H1 (cell line): ENCODE results near the gene CLDN7. TPM values are rescaled to one million over a fixed set of nuclear protein-coding genes. Genes with fewer than 3 reads are reported as not detected.
A peak's percentile ranks its signal among the peaks of the same experiment; 100 is the strongest.

Source experiments
- ATF3 ChIP-seq: IDR thresholded peaks from 2 replicates; pipeline ENCODE4 v1.6.1; 2011; ENCODE audit warnings: low read depth, mild to moderate bottlenecking, low read length; ENCODE audit not compliant: insufficient read depth
- BACH1 ChIP-seq: IDR thresholded peaks from 2 replicates; pipeline ENCODE4 v1.6.1; 2012; ENCODE audit warnings: low read length, improper control_type of control experiment
- CTBP2 ChIP-seq: IDR thresholded peaks from 2 replicates; pipeline ENCODE4 v1.7.0; 2011; ENCODE audit warnings: borderline replicate concordance, mild to moderate bottlenecking, moderate library complexity, mixed read lengths, low read length; ENCODE audit not compliant: insufficient read depth, insufficient read length
- HDAC2 ChIP-seq, 2 experiments: fragments of 300-600 bp in 1 of 2; sonication (generic) in 1 of 2; IDR thresholded peaks; 2 replicates each; pipeline ENCODE4 v1.6.1; 2011 to 2012; ENCODE audit warnings: low read depth in 2 of 2, low read length in 2 of 2, mild to moderate bottlenecking in 2 of 2, moderate library complexity in 2 of 2, borderline replicate concordance in 1 of 2, inconsistent platforms in 1 of 2
- JUN ChIP-seq: IDR thresholded peaks from 2 replicates; pipeline ENCODE4 v1.6.1; 2011; ENCODE audit warnings: low read depth, mild to moderate bottlenecking, improper control_type of control experiment, low read length
- KDM1A ChIP-seq: fragments of 200-600, 300-600 bp; sonication (generic); IDR thresholded peaks from 2 replicates; pipeline ENCODE4 v1.7.1; 2016; ENCODE audit warnings: mild to moderate bottlenecking, low read length, borderline replicate concordance
- RNF2 ChIP-seq: fragments of 200-900, 300-1000 bp; sonication (generic); IDR thresholded peaks from 2 replicates; pipeline ENCODE4 v1.7.1; 2016; ENCODE audit warnings: borderline replicate concordance, low read depth, mild to moderate bottlenecking, antibody characterized with exemption, low read length; ENCODE audit not compliant: poor library complexity, severe bottlenecking; ENCODE audit errors: missing control alignments
- RXRA ChIP-seq: IDR thresholded peaks from 2 replicates; pipeline ENCODE4 v1.6.1; 2011; ENCODE audit warnings: low read depth, mild to moderate bottlenecking, low read length, moderate library complexity; ENCODE audit not compliant: insufficient read depth
- SIX5 ChIP-seq: IDR thresholded peaks from 2 replicates; pipeline ENCODE4 v1.6.1; 2011; ENCODE audit warnings: mild to moderate bottlenecking, low read depth, low read length
- TAF1 ChIP-seq: IDR thresholded peaks from 2 replicates; pipeline ENCODE4 v1.6.1; 2011; ENCODE audit warnings: mild to moderate bottlenecking, low read depth, low read length
- polyA plus RNA-seq, 7 experiments: library from polyadenylated mRNA; depleted of rRNA in 3 of 7; stranded (reverse) in 5 of 7; unstranded in 2 of 7; fragments of >200 nt in 5 of 7; fragments of 200-250 nt in 2 of 7; gene quantifications; 1 replicate in 5 of 7; 2 replicates in 1 of 7; 4 replicates in 1 of 7; pipeline versions ENCODE4 v1.2.1 to v1.2.3, GENCODE V29; 2011 to 2013; ENCODE audit warnings: missing spikeins in 2 of 7, mixed read lengths in 2 of 7
- total RNA-seq: library from RNA; stranded (reverse); fragmentation: NEBNext Ultra II Directional; extraction: Animal tissue kit (Norgen Biotek cat#: 25700); gene quantifications from 2 replicates; pipeline ENCODE4 v1.2.1, GENCODE V29; 2021
- TF ChIP-seq, protein P1 (sequence below): IDR thresholded peaks from 2 replicates; pipeline ENCODE4 v1.6.1; 2012; ENCODE audit warnings: low read length, inconsistent platforms

Gene CLDN7
- total and polyA plus RNA-seq, 2 of the 8 experiments (the other 6 are each of a cell fraction or from before 2014, with no cell fraction given) = 118 to 119 TPM

DNA sequence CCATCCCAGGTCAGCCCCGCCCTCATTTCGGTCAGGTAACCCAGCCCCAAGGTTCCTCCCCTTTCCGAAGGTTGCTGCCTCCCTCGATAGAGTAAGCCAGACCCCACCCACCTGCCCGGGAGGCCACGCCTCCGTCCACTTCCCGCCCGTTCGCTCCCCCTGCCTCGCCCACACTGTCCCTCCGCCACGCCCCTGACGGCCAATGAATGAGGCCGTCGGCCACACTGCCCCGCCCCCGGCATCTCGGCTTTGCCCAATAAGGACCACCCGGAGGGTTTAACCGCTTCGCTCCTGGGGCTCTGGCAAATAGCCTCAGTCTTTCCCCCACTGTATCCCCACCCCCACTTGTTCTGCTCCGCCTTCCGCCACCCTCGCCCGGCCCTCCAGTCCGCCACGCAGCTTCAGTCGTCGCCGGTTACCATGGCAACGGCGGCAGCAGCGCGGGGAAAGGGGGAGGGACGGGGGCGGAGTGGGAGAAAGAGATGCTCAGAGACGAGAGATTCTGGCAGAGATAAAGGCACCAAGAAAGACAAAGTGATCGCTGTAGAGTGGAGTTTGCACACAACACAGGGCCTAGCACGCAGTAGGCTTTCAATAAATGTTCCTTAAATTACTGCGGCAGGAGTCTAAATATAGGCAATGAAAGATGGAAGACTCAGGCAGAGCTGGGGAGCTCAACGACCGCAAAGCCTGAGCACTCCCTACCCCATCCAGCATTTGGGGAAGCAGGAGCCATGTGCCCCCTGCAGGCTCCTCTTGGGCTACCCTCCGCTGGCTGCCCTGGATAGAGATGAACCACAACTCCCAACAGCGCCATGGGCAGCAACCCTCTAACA is 47.8 kb downstream of the CLDN7 start (continued):
- TF ChIP-seq ATF3 (0 out of 2 replicates have a peak, but pooled peaks have one; percentile 37), RNF2 (no peak), RXRA (no peak), TAF1 (no peak), HDAC2 (IDR thresholded peaks at IDR 0.05; ENCODE audit: borderline replicate concordance in 1 of 2, low read depth in 2 of 2, low read length in 2 of 2) (no peak; a peak in 1 of 4 replicates), KDM1A (no peak), CTBP2 (peak; percentile 45), SIX5 (no peak), BACH1 (no peak; the same call in 1 of the 2 replicates), JUN (no peak)
- TF ChIP-seq, protein P1, sequence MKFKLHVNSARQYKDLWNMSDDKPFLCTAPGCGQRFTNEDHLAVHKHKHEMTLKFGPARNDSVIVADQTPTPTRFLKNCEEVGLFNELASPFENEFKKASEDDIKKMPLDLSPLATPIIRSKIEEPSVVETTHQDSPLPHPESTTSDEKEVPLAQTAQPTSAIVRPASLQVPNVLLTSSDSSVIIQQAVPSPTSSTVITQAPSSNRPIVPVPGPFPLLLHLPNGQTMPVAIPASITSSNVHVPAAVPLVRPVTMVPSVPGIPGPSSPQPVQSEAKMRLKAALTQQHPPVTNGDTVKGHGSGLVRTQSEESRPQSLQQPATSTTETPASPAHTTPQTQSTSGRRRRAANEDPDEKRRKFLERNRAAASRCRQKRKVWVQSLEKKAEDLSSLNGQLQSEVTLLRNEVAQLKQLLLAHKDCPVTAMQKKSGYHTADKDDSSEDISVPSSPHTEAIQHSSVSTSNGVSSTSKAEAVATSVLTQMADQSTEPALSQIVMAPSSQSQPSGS = no peak
